ENCODE data around the gene MR1.

MR1 gene

DNA sequence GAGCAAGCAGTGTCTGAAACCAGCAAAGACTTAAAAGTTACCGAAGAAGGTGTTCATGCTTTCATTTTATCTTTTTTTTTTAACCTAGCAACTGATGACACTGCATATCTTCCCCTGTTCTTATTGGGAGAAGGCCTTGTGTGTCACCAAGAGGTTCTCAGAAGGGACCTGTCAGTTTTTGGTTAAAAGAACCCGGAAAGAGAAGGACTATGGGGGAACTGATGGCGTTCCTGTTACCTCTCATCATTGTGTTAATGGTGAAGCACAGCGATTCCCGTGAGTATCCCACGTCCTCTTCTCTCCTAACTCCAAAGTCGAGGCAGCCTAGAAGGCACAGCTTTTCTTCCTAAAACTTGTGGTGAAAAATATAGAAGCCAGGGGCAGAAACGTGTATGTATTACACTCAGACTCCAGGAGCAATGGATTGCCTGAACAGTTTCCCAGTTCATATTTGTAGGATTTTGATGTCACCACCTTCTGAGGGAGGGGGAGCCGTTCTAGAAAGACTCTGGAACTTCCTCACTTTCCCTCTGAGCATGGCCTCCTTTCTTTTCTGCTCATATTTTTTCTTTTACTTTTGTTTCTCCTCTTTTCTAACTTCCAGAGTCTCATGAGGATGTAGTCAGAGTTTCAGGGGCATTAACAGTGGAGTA lies at the start of gene MR1:
TSS of gene MR1 (plus strand) at position 185 of the 653 bp plus-strand sequence. CDS start at position 210, 25 bp downstream.
- peak within 1 kb of the TSS; percentile 76 for H3K4me3 ChIP-seq
- peak within 1 kb of the TSS; percentile 93 to 95 for H3K27ac ChIP-seq
- no peak for DNase-seq (ENCODE audit: low spot score)
- TF ChIP-seq, protein P1, sequence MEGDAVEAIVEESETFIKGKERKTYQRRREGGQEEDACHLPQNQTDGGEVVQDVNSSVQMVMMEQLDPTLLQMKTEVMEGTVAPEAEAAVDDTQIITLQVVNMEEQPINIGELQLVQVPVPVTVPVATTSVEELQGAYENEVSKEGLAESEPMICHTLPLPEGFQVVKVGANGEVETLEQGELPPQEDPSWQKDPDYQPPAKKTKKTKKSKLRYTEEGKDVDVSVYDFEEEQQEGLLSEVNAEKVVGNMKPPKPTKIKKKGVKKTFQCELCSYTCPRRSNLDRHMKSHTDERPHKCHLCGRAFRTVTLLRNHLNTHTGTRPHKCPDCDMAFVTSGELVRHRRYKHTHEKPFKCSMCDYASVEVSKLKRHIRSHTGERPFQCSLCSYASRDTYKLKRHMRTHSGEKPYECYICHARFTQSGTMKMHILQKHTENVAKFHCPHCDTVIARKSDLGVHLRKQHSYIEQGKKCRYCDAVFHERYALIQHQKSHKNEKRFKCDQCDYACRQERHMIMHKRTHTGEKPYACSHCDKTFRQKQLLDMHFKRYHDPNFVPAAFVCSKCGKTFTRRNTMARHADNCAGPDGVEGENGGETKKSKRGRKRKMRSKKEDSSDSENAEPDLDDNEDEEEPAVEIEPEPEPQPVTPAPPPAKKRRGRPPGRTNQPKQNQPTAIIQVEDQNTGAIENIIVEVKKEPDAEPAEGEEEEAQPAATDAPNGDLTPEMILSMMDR (IDR thresholded peaks at IDR 0.05), result no peak

DNA sequence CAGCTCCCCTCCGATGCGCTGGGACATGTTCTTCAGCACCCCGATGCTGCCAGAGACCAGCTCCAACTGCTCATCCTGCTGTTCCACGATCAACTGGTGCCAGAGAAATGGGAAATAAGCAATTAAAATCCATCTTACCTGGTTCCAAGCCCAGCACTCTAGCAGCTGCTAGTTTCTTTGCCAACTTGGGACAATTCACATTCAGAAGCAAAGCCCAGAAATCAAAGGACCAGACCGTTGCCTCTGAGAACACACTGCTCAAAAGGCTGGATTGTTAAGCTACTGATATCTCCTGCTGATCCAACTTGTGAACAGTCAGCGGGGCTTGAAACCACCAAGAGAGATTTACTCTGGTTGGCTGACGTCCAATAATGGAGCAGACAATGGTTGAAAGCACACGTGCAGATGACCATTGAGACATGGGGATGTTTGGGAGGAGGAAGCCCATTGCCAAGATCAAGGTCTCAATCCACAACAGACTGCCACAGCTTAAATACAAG lies 45.5 kb upstream of the MR1 start:
- H3K4me3 ChIP-seq, result no peak overlapping the region
- no peak overlapping the region for H3K27ac ChIP-seq
- DNase-seq (ENCODE audit: low spot score), result no peak
- TF ChIP-seq, protein P1 (IDR thresholded peaks at IDR 0.05), result no peak

DNA sequence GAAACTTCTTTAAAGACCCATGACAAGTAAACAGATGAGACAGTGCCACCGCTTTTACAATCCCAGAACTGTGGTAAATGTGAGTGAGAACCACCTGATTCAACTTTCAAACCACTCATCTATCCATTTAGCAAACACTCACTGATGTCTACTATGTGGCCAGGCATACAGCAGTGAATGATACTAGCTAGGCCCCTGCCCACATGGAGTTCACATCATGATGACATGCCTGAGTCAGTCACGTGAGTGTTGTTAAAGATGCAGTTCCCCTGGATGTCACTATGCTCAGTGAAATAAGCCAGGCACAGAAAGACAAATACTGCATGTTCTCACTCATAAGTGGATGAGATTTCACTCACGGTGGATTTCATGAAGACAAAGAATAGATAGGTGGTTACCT lies 39.5 kb upstream of the MR1 start:
- no peak for DNase-seq (ENCODE audit: low spot score)
- H3K27ac ChIP-seq, result no peak overlapping the region
- TF ChIP-seq, protein P1 (IDR thresholded peaks at IDR 0.05), result no peak
- no peak overlapping the region for H3K4me3 ChIP-seq

- no peak for DNase-seq (ENCODE audit: low spot score)
- TF ChIP-seq, protein P1 (IDR thresholded peaks at IDR 0.05), result no peak
- H3K27ac ChIP-seq, result peak overlapping the region in 1 of 2 donors; percentile 55
- H3K4me3 ChIP-seq, result no peak overlapping the region
Observed at GRCh38 chr1:180997843-180998504, 35.8 kb upstream of the MR1 start.

DNA sequence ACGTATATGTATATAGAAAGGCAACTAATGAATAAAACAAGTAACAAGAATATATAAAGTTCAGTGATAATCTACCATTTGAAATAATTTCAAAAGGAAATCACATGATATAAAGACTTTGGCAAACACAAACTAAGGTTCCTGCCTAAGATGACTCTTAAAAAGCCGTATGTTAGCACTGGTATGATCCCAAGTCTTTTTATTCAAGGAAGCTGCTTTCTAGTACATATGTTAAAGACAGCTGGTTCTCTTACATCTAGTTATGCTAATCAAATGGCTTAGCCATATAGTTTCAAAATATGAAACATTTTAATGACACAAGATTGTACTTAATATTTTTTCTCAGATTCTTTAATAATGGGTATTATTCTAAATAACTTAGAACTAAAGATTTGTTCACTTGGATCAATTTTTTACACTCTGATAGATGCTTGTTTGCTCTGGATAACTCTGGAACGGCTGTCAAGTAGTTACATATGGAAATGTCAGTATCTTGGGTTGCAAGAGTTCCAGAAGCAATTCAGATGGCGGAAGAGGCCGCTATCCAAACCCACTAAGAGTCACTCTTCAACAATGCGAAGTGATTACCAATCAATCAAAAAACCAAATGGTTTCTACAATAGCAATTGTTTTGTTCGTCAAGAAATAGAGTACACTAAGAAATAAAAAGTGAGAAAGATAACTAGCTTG lies 32.5 kb upstream of the MR1 start:
- TF ChIP-seq, protein P1 (IDR thresholded peaks at IDR 0.05), result no peak
- no peak overlapping the region for H3K27ac ChIP-seq
- no peak overlapping the region for H3K4me3 ChIP-seq
- no peak for DNase-seq (ENCODE audit: low spot score)

GRCh38 chr1:181002582-181003172 lies 31.1 kb upstream of the MR1 start:
- Histone ChIP-seq H3K27ac (no peak overlapping the region), H3K4me3 (no peak overlapping the region)
- TF ChIP-seq, protein P1 (IDR thresholded peaks at IDR 0.05), result no peak
- no peak for DNase-seq (ENCODE audit: low spot score)

Data from coronary artery (tissue), 2 donors.